ENCODE data around the gene ACTMAP.
A peak's percentile ranks its signal among the peaks of the same experiment; 100 is the strongest.

DNA sequence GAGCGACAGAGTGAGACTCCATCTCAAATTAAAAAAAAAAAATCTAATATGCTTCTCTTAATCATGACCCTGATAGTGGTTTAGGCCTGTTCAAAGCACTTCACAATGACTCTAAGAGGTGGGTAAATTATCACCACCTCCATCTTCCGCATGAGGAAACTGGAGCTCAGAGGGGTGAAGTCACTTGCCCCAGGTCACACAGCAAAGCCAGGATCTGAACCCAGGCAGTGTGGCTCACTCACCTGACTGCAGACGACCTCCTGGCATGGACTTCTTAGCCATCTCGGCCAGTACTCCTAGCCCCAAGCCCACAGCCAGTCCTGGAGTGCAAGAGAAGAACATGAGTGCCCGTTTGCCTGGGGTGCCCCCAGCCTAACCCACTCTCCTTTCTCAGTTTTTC is 40.5 kb downstream of the ACTMAP start:
- TF ChIP-seq ZFP37 (tag by site-specific recombination; IDR thresholded peaks at IDR 0.05), result no peak
- TF ChIP-seq GLI4 (tag by site-specific recombination; IDR thresholded peaks at IDR 0.05), result no peak
- peak; percentile 80 for TF ChIP-seq ZNF768 (tag by site-specific recombination; IDR thresholded peaks at IDR 0.05)
- TF ChIP-seq, protein P1, sequence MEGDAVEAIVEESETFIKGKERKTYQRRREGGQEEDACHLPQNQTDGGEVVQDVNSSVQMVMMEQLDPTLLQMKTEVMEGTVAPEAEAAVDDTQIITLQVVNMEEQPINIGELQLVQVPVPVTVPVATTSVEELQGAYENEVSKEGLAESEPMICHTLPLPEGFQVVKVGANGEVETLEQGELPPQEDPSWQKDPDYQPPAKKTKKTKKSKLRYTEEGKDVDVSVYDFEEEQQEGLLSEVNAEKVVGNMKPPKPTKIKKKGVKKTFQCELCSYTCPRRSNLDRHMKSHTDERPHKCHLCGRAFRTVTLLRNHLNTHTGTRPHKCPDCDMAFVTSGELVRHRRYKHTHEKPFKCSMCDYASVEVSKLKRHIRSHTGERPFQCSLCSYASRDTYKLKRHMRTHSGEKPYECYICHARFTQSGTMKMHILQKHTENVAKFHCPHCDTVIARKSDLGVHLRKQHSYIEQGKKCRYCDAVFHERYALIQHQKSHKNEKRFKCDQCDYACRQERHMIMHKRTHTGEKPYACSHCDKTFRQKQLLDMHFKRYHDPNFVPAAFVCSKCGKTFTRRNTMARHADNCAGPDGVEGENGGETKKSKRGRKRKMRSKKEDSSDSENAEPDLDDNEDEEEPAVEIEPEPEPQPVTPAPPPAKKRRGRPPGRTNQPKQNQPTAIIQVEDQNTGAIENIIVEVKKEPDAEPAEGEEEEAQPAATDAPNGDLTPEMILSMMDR (tag by site-specific recombination; IDR thresholded peaks at IDR 0.05), result no peak
- TF ChIP-seq ZNF19 (tag by site-specific recombination; IDR thresholded peaks at IDR 0.05; ENCODE audit: low read depth), result no peak
